ENCODE measurements around the gene LMO3. TPM values are rescaled to one million over a fixed set of nuclear protein-coding genes. Genes with fewer than 3 reads are reported as not detected.

Gene LMO3
- total RNA-seq, 4 donors from 2014 or later, result 54.8 to 179 (median 117) TPM

DNA sequence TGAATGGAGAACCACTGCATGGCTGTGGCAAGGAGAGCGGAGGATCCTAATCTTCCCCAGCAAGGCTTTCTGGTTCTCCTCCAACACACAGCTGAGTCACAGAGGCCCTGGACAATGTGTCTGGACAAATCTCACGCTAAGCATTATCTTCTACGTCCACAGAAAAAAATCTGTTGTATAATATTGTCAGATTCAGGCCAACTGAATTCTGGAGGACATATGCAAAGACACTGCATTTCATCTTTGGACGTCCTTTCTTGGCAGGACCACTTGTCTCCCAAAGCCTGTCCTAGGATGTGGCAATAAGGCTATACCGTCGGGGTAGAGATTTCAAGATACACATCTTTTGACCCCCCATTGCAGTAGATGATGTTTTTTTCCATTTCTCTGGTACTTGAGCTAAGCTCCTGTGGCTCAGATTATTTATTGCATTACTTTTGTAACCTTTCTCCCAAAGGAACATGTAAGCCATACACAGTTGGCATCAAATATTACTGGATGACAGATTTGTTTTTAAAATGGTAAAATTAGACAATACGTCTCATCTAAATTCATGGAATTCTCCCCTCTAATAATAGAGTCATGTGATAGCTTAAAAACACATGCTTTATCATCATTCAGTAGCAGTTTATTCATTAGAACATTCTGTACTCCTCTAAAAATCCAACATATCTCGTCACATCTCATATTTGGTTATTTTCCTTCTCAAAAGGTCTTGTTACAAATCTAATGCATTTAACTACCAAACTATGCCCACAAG, 19.4 kb downstream of the LMO3 start:
- no peak for TF ChIP-seq CTCF (IDR thresholded peaks at IDR 0.05; ENCODE audit: low read depth)

- TF ChIP-seq CTCF (IDR thresholded peaks at IDR 0.05; ENCODE audit: low read depth), result no peak
Observed at GRCh38 chr12:16585781-16586180, 20.2 kb downstream of the LMO3 start.

- no peak for TF ChIP-seq CTCF (IDR thresholded peaks at IDR 0.05; ENCODE audit: low read depth)
Observed at GRCh38 chr12:16583969-16584745, 21.8 kb downstream of the LMO3 start.

DNA sequence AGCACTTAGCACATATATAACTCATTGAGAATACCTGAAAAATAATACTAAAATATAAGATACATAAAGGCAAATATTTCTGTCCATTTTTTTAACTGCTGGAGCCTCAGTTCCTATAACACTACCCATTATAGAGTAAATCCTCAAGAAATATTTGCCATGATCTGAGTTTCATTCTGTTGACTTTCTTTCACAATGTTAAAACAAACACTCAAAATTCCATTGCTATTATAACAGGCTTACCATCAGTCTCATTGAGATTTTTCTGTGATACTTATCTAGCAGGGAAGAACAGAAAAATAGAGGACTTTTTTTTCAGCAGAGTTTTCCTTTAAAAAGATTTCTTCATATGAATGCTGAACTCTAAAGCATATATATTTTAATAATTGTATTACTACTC, 24.5 kb downstream of the LMO3 start:
- no peak for TF ChIP-seq CTCF (IDR thresholded peaks at IDR 0.05; ENCODE audit: low read depth)

DNA sequence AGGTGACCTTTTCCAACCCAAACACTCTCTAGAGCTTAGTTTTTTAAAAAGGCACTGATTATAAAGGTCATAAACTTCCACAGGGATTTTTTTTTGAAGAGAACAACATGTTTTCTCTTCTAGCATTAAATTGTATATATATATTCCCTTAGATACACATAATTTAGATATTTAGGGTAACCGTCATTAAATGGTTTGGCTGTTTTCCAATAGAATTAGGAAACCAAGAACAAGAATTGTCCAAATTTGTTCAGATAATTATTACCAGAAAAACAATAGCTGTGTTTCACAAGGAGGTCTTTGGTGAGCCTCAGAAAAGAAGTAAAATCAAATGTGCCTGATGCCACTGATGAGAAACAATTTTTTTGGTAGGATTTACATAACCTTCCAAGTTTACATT, 26.9 kb downstream of the LMO3 start:
- no peak for TF ChIP-seq CTCF (IDR thresholded peaks at IDR 0.05; ENCODE audit: low read depth)

- no peak for TF ChIP-seq CTCF (IDR thresholded peaks at IDR 0.05; ENCODE audit: low read depth)
Observed at GRCh38 chr12:16573398-16574077, 32.4 kb downstream of the LMO3 start.

GRCh38 chr12:16568873-16569272, 37.1 kb downstream of the LMO3 start:
- no peak for TF ChIP-seq CTCF (IDR thresholded peaks at IDR 0.05; ENCODE audit: low read depth)
